Activated B cell treated with CpG ODN at 0.5 μM for 24 hours (primary cell): Measurements from ENCODE around the gene BRDT. TPM values are rescaled to one million over a fixed set of nuclear protein-coding genes. Genes with fewer than 3 reads are reported as not detected.

Experiments
- ATAC-seq: fragments of 200-7000 bp; cut with Tn5 transposase; one replicate; pipeline ENCODE4 v1.10.0; 2021; ENCODE audit warnings: low read depth, mild to moderate bottlenecking, moderate library complexity
- CTCF ChIA-PET: fragments of 350-600 bp; sonication (Branson Sonifier 250); formaldehyde crosslinking; loops from one replicate; lab custom pipeline; 2021; ENCODE audit warnings: antibody characterized with exemption; lab: Charles Lee
- POLR2A ChIA-PET: fragments of 350-600 bp; sonication (Branson Sonifier 250); formaldehyde crosslinking; loops from one replicate; lab custom pipeline; 2021; ENCODE audit warnings: antibody characterized with exemption; lab: Charles Lee
- DNase-seq: peaks from one replicate; pipeline ENCODE4 v3.0.0; 2022
- H3K27ac Mint-ChIP-seq: one replicate; pipeline ENCODE4 v1.8.0; 2020; ENCODE audit warnings: mixed read lengths
- H3K27me3 Mint-ChIP-seq: one replicate; pipeline ENCODE4 v1.8.0; 2021; ENCODE audit warnings: mixed read lengths
- H3K36me3 Mint-ChIP-seq: one replicate; pipeline ENCODE4 v1.8.0; 2021; ENCODE audit warnings: low read depth, mixed read lengths
- H3K4me1 Mint-ChIP-seq: one replicate; pipeline ENCODE4 v1.8.0; 2021; ENCODE audit warnings: mixed read lengths
- H3K4me3 Mint-ChIP-seq: one replicate; pipeline ENCODE4 v1.8.0; 2020; ENCODE audit warnings: mild to moderate bottlenecking, mixed read lengths
- H3K9me3 Mint-ChIP-seq: one replicate; pipeline ENCODE4 v1.8.0; 2020; ENCODE audit warnings: mixed read lengths
- CTCF ChIP-seq: fragments of 200-600 bp; IDR thresholded peaks from one replicate; pipeline ENCODE4 v1.8.0; 2022; ENCODE audit warnings: antibody characterized with exemption, mild to moderate bottlenecking
- intact Hi-C: fragments of 100-400 bp; cut with micrococcal nuclease; formaldehyde crosslinking; loops from one replicate; pipeline ENCODE4 v1.15.1; 2024
- total RNA-seq: library from RNA; stranded (reverse); gene quantifications from 2 replicates; pipeline ENCODE4 v1.2.3, GENCODE V29; 2022

Gene BRDT
- total RNA-seq, 1 donor from 2014 or later = not detected

- no peak overlapping the region for H3K4me3 Mint-ChIP-seq
- TF ChIP-seq CTCF = no peak
- ATAC-seq (no peak), DNase-seq (no peak)
- intact Hi-C loops = no loop called here
- CTCF ChIA-PET = no interaction called here
- peaks cover 3% of the 10 kb centered on the region for H3K27me3 Mint-ChIP-seq
- H3K36me3 Mint-ChIP-seq = no peaks in the 10 kb centered on the region
- POLR2A ChIA-PET = no interaction called here
- no peaks in the 10 kb centered on the region for H3K9me3 Mint-ChIP-seq
- no peaks in the 10 kb centered on the region for H3K4me1 Mint-ChIP-seq
- H3K27ac Mint-ChIP-seq = no peak overlapping the region
These were observed 30.2 kb downstream of the BRDT start for GRCh38 chr1:91979383-91979782.

GRCh38 chr1:91980663-91981062 lies 31.5 kb downstream of the BRDT start:
- DNase-seq (no peak), ATAC-seq (no peak)
- Mint-ChIP-seq H3K9me3 (no peaks in the 10 kb centered on the region), H3K27me3 (peaks cover 3% of the 10 kb centered on the region), H3K36me3 (no peaks in the 10 kb centered on the region), H3K27ac (no peak overlapping the region), H3K4me1 (no peaks in the 10 kb centered on the region), H3K4me3 (no peak overlapping the region)
- no peak for TF ChIP-seq CTCF
- CTCF ChIA-PET = no interaction called here
- intact Hi-C loops = no loop called here
- POLR2A ChIA-PET = no interaction called here

- Mint-ChIP-seq H3K4me1 (no peaks in the 10 kb centered on the region), H3K4me3 (no peak overlapping the region), H3K27me3 (no peaks in the 10 kb centered on the region), H3K27ac (no peak overlapping the region), H3K9me3 (no peaks in the 10 kb centered on the region), H3K36me3 (no peaks in the 10 kb centered on the region)
- CTCF ChIA-PET = no interaction called here
- ATAC-seq (no peak), DNase-seq (no peak)
- TF ChIP-seq CTCF = no peak
- intact Hi-C loops = no loop called here
- POLR2A ChIA-PET = no interaction called here
These were observed 32.9 kb downstream of the BRDT start for GRCh38 chr1:91981996-91982609.

GRCh38 chr1:91993256-91993655 lies 44.1 kb downstream of the BRDT start:
- no peak for ATAC-seq
- intact Hi-C loops = no loop called here
- Mint-ChIP-seq H3K9me3 (no peaks in the 10 kb centered on the region), H3K27ac (no peak overlapping the region), H3K4me1 (no peaks in the 10 kb centered on the region), H3K36me3 (no peaks in the 10 kb centered on the region), H3K4me3 (no peak overlapping the region), H3K27me3 (no peaks in the 10 kb centered on the region)
- TF ChIP-seq CTCF = no peak
- ChIA-PET CTCF (interaction anchor here (1.2 kb wide), 1 partner anchor 825 kb away, joined by 3 read pairs; no protein-coding TSS in a partner anchor), POLR2A (no interaction called here)
- no peak for DNase-seq

- no peak for DNase-seq
These were observed 48.5 kb downstream of the BRDT start for GRCh38 chr1:91997607-91998195.

More at GRCh38 chr1:91997607-91998195, 48.5 kb downstream of the BRDT start:
- no peaks in the 10 kb centered on the region for H3K9me3 Mint-ChIP-seq
- no peak for ATAC-seq
- intact Hi-C loops = loop anchor here (1.0 to 5.0 kb wide), 4 partner anchors 294 to 821 kb away; no protein-coding TSS in a partner anchor
- CTCF ChIA-PET = interaction anchor here (0.8 to 1.9 kb wide), 7 partner anchors 8 to 821 kb away, joined by 3 to 10 read pairs (median 3); no protein-coding TSS in a partner anchor
- no peaks in the 10 kb centered on the region for H3K27me3 Mint-ChIP-seq
- H3K4me1 Mint-ChIP-seq = no peaks in the 10 kb centered on the region
- no peaks in the 10 kb centered on the region for H3K36me3 Mint-ChIP-seq
- no peak for TF ChIP-seq CTCF
- POLR2A ChIA-PET = no interaction called here
- no peak overlapping the region for H3K27ac Mint-ChIP-seq
- H3K4me3 Mint-ChIP-seq = no peak overlapping the region
